Measurements from ENCODE around the gene NOS1AP.

DNA sequence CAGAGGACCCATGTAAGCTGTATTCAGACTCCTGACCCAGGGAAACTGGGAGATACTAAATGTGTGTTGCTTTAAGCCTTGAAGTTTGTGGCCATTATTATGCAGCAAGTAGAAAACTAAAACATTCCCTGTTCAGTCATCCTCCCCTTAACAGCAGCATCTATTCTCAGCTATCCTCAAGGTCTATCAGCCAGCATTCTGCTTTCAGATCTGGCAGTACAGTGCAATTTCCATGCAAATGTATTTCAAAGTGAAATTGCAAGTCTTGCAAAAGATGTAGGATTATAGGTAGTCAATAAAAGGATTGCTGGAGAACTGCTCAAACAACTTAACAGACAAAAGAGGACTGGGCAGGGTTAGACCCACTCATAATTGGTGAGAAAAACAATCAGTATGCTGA, 111.3 kb downstream of the NOS1AP start:
- TF ChIP-seq USF1 (IDR thresholded peaks at IDR 0.05; ENCODE audit: borderline replicate concordance, low read depth), result no peak
- TF ChIP-seq, protein P1, sequence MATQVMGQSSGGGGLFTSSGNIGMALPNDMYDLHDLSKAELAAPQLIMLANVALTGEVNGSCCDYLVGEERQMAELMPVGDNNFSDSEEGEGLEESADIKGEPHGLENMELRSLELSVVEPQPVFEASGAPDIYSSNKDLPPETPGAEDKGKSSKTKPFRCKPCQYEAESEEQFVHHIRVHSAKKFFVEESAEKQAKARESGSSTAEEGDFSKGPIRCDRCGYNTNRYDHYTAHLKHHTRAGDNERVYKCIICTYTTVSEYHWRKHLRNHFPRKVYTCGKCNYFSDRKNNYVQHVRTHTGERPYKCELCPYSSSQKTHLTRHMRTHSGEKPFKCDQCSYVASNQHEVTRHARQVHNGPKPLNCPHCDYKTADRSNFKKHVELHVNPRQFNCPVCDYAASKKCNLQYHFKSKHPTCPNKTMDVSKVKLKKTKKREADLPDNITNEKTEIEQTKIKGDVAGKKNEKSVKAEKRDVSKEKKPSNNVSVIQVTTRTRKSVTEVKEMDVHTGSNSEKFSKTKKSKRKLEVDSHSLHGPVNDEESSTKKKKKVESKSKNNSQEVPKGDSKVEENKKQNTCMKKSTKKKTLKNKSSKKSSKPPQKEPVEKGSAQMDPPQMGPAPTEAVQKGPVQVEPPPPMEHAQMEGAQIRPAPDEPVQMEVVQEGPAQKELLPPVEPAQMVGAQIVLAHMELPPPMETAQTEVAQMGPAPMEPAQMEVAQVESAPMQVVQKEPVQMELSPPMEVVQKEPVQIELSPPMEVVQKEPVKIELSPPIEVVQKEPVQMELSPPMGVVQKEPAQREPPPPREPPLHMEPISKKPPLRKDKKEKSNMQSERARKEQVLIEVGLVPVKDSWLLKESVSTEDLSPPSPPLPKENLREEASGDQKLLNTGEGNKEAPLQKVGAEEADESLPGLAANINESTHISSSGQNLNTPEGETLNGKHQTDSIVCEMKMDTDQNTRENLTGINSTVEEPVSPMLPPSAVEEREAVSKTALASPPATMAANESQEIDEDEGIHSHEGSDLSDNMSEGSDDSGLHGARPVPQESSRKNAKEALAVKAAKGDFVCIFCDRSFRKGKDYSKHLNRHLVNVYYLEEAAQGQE (IDR thresholded peaks at IDR 0.05; ENCODE audit: low read depth, low read length), result no peak
- no peak for TF ChIP-seq CTCF (IDR thresholded peaks at IDR 0.05)
- no peak for TF ChIP-seq RAD21 (IDR thresholded peaks at IDR 0.05; ENCODE audit: low read length)

Data from SK-N-SH (cell line).